ENCODE results near the gene APEX1.

The APEX1 gene

DNA sequence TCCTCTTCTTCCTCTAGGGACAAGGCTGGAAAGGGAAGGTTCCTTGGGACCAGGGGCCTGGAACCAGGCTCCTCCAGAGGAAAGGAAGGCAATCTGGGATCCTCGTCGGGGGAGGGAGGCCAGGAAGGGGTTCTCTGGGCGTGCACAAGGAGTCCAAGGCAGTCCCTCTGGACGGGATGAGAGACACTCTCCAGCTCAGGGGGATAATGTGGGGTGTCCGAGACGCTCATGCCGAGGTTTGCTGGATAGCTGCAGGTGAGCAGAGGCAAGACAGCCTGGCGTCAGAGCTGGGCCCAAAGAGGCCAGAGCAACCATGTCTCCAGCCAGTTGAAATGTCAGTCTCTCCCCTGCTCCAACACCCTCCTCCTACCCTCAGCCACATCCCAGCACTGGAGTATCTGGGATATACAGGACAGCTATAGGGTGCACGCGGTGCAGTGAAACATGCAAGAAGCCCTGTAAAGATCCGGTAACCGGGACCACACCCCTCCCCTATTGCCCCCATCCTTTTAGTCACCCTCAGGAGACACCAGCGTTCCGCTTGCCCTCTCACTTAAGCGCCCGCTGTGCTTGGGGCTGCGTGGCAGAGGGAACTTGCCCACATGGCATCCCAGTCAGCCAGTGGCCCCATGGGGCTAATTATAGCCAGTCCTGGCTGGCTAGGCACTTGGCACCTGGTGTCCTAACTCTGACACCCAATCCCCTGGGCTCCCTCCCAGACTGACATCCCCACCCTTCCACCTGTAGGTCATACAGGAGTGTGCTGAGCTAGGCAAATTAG, 19.3 kb upstream of the APEX1 start, which contains the start of gene KLHL33:
Gene KLHL33 (minus strand): TSS at position 585 of the 781 bp plus-strand sequence. CDS start 355 bp downstream, at position 230.
- Histone ChIP-seq H3K4me2 (ENCODE audit: low read length) (no peak within 1 kb of the TSS), H3K4me1 (ENCODE audit: low read length) (peaks cover 35% of the 10 kb centered on the region), H3K9ac (ENCODE audit: low read length) (no peak within 1 kb of the TSS), H3K9me3 (ENCODE audit: insufficient read depth, low read length) (no peaks in the 10 kb centered on the region), H3K27me3 (ENCODE audit: low read depth, low read length) (no peaks in the 10 kb centered on the region), H4K20me1 (ENCODE audit: insufficient read depth, low read length) (no peaks in the 10 kb centered on the region), H2AFZ (ENCODE audit: low read depth, low read length) (no peak within 1 kb of the TSS), H3K79me2 (ENCODE audit: low read length) (no peaks in the 10 kb centered on the region), H3K36me3 (replicated peaks; ENCODE audit: low read depth, low read length) (peaks cover 5% of the 10 kb centered on the region), H3K4me3 (ENCODE audit: low read length) (no peak within 1 kb of the TSS), H3K27ac (ENCODE audit: low read length) (no peak within 1 kb of the TSS)
- TF ChIP-seq, protein P1, sequence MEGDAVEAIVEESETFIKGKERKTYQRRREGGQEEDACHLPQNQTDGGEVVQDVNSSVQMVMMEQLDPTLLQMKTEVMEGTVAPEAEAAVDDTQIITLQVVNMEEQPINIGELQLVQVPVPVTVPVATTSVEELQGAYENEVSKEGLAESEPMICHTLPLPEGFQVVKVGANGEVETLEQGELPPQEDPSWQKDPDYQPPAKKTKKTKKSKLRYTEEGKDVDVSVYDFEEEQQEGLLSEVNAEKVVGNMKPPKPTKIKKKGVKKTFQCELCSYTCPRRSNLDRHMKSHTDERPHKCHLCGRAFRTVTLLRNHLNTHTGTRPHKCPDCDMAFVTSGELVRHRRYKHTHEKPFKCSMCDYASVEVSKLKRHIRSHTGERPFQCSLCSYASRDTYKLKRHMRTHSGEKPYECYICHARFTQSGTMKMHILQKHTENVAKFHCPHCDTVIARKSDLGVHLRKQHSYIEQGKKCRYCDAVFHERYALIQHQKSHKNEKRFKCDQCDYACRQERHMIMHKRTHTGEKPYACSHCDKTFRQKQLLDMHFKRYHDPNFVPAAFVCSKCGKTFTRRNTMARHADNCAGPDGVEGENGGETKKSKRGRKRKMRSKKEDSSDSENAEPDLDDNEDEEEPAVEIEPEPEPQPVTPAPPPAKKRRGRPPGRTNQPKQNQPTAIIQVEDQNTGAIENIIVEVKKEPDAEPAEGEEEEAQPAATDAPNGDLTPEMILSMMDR (IDR thresholded peaks at IDR 0.05; ENCODE audit: low read depth, low read length): no peak
- no peak for TF ChIP-seq EZH2phosphoT487 (IDR thresholded peaks at IDR 0.05; ENCODE audit: low read depth)

DNA sequence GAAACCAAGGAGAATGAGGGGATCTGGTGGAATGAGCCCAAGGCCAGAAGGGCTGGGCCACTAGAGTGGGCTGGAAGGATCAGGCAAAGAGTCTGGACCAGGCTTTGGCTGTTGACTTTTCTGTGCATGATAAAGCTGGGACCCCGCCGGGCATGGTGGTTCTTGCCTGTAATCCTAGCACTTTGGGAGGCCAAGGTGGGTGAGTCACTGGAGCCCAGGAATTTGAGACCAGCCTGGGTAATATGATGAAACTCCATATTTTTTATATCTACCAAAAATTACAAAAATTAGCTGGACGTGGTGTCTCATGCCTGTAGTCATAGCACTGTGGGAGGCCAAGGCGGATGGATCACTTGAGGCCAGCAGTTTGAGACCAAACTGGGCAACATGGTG, 18.7 kb upstream of the APEX1 start:
- peaks cover 38% of the 10 kb centered on the region for H3K4me1 ChIP-seq (ENCODE audit: low read length)
- H4K20me1 ChIP-seq (ENCODE audit: insufficient read depth, low read length): no peaks in the 10 kb centered on the region
- H3K4me2 ChIP-seq (ENCODE audit: low read length): no peak overlapping the region
- H3K9me3 ChIP-seq (ENCODE audit: insufficient read depth, low read length): no peaks in the 10 kb centered on the region
- H3K9ac ChIP-seq (ENCODE audit: low read length): no peak overlapping the region
- H2AFZ ChIP-seq (ENCODE audit: low read depth, low read length): no peak overlapping the region
- H3K27ac ChIP-seq (ENCODE audit: low read length): no peak overlapping the region
- TF ChIP-seq EZH2phosphoT487 (IDR thresholded peaks at IDR 0.05; ENCODE audit: low read depth): no peak
- TF ChIP-seq, protein P1 (IDR thresholded peaks at IDR 0.05; ENCODE audit: low read depth, low read length): no peak
- H3K27me3 ChIP-seq (ENCODE audit: low read depth, low read length): no peaks in the 10 kb centered on the region
- H3K36me3 ChIP-seq (replicated peaks; ENCODE audit: low read depth, low read length): peaks cover 5% of the 10 kb centered on the region
- H3K4me3 ChIP-seq (ENCODE audit: low read length): no peak overlapping the region
- H3K79me2 ChIP-seq (ENCODE audit: low read length): no peaks in the 10 kb centered on the region

DNA sequence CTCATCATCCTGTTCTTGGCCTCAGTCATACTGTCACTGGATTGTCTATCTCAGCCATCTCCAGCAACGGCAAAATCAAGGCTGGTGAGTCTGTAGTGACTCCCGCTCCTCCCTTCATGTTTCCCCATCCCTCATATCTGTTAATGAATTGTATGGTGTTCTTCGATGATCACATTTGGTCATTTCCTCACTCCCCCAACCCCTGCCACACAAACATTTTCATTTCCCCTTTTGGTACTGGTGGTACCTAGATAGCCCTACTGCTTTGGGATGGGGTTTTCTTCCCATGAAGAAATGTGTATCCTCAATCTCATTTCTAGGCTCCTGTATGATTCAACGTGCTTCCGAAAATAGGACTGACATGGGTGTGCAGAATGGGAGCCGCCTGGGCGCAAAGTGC, 16.4 kb upstream of the APEX1 start:
- H3K27me3 ChIP-seq (ENCODE audit: low read depth, low read length): no peaks in the 10 kb centered on the region
- no peaks in the 10 kb centered on the region for H3K79me2 ChIP-seq (ENCODE audit: low read length)
- peaks cover 16% of the 10 kb centered on the region for H3K36me3 ChIP-seq (replicated peaks; ENCODE audit: low read depth, low read length)
- H3K4me3 ChIP-seq (ENCODE audit: low read length): peak overlapping the region; percentile 10; the same call in 1 of the 2 replicates
- no peaks in the 10 kb centered on the region for H4K20me1 ChIP-seq (ENCODE audit: insufficient read depth, low read length)
- TF ChIP-seq, protein P1 (IDR thresholded peaks at IDR 0.05; ENCODE audit: low read depth, low read length): no peak
- TF ChIP-seq EZH2phosphoT487 (IDR thresholded peaks at IDR 0.05; ENCODE audit: low read depth): no peak
- H3K4me2 ChIP-seq (ENCODE audit: low read length): peak overlapping the region; percentile 43
- H3K27ac ChIP-seq (ENCODE audit: low read length): no peak overlapping the region
- H3K4me1 ChIP-seq (ENCODE audit: low read length): peaks cover 41% of the 10 kb centered on the region
- no peak overlapping the region for H3K9ac ChIP-seq (ENCODE audit: low read length)
- no peak overlapping the region for H2AFZ ChIP-seq (ENCODE audit: low read depth, low read length)
- H3K9me3 ChIP-seq (ENCODE audit: insufficient read depth, low read length): no peaks in the 10 kb centered on the region

DNA sequence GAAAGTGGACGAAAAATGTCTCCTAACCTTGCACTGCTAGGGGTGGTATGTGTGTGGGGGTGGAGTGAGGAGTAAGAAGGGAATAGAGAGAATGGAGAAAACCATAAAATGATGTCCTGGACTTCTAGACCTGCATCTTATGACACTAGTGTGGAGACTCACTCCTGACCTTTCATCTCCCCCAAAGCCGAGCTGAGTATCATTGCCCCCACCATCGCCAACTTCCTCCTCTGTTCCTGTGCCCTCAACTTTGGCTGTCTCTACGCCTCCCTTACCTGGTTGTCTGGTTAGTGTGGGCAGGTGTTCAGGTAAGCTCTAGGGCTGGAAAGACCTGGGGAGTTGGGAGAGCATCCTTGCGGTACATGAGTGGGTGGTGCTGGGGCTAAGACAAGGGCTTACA, 14.6 kb upstream of the APEX1 start:
- Histone ChIP-seq H2AFZ (ENCODE audit: low read depth, low read length) (no peak overlapping the region), H3K4me2 (ENCODE audit: low read length) (no peak overlapping the region), H3K4me1 (ENCODE audit: low read length) (peaks cover 39% of the 10 kb centered on the region)

More for the DNA sequence above, 14.6 kb upstream of the APEX1 start:
- Histone ChIP-seq H3K36me3 (replicated peaks; ENCODE audit: low read depth, low read length) (peaks cover 31% of the 10 kb centered on the region), H3K9me3 (ENCODE audit: insufficient read depth, low read length) (no peaks in the 10 kb centered on the region), H3K79me2 (ENCODE audit: low read length) (no peaks in the 10 kb centered on the region), H3K27ac (ENCODE audit: low read length) (no peak overlapping the region), H3K27me3 (ENCODE audit: low read depth, low read length) (no peaks in the 10 kb centered on the region), H4K20me1 (ENCODE audit: insufficient read depth, low read length) (no peaks in the 10 kb centered on the region), H3K4me3 (ENCODE audit: low read length) (no peak overlapping the region), H3K9ac (ENCODE audit: low read length) (no peak overlapping the region)
- TF ChIP-seq, protein P1 (IDR thresholded peaks at IDR 0.05; ENCODE audit: low read depth, low read length): no peak
- no peak for TF ChIP-seq EZH2phosphoT487 (IDR thresholded peaks at IDR 0.05; ENCODE audit: low read depth)
